Calu3 (cell line): ENCODE results near the gene COL4A2. TPM values are rescaled to one million over a fixed set of nuclear protein-coding genes. Genes with fewer than 3 reads are reported as not detected.

ENCODE experiments used
- BruUV-seq: library from RNA; stranded (reverse); fragments of 400-500 nt; replicated peaks from 2 replicates; lab custom pipeline; 2021; lab: Mats Ljungman, UMichigan
- CTCF ChIA-PET: fragments of 300-600 bp; sonication (Branson Sonifier 250); formaldehyde crosslinking; loops from one replicate; lab custom pipeline; 2022; ENCODE audit warnings: antibody characterized with exemption; lab: Charles Lee
- DNase-seq: peaks from one replicate; pipeline ENCODE4 v3.0.0; 2022
- H3K27ac Mint-ChIP-seq: one replicate; pipeline ENCODE4 v1.8.0; 2022; ENCODE audit warnings: mixed read lengths; ENCODE audit not compliant: unreplicated experiment
- H3K27me3 Mint-ChIP-seq: one replicate; pipeline ENCODE4 v1.8.0; 2022; ENCODE audit warnings: mixed read lengths; ENCODE audit not compliant: unreplicated experiment
- H3K36me3 Mint-ChIP-seq: one replicate; pipeline ENCODE4 v1.8.0; 2022; ENCODE audit warnings: mild to moderate bottlenecking, moderate library complexity, mixed read lengths; ENCODE audit not compliant: insufficient read depth, unreplicated experiment
- H3K4me1 Mint-ChIP-seq: one replicate; pipeline ENCODE4 v1.8.0; 2022; ENCODE audit warnings: mild to moderate bottlenecking, low read depth, mixed read lengths; ENCODE audit not compliant: unreplicated experiment
- H3K4me3 Mint-ChIP-seq: one replicate; pipeline ENCODE4 v1.8.0; 2022; ENCODE audit warnings: mild to moderate bottlenecking, low read depth, moderate library complexity, mixed read lengths; ENCODE audit not compliant: unreplicated experiment
- H3K9me3 Mint-ChIP-seq: one replicate; pipeline ENCODE4 v1.8.0; 2022; ENCODE audit warnings: low read depth, mixed read lengths; ENCODE audit not compliant: unreplicated experiment
- CTCF ChIP-seq: fragments of 200-600 bp; IDR thresholded peaks from one replicate; pipeline ENCODE4 v1.8.0; 2022; ENCODE audit warnings: antibody characterized with exemption; ENCODE audit not compliant: unreplicated experiment
- intact Hi-C: fragments of 100-400 bp; cut with micrococcal nuclease; formaldehyde crosslinking; loops from one replicate; pipeline ENCODE4 v1.10.0; 2022; ENCODE audit not compliant: unreplicated experiment
- total RNA-seq: library from RNA; stranded (reverse); gene quantifications from 2 replicates; pipeline ENCODE4 v1.2.3, GENCODE V29; 2022

COL4A2 gene
- total RNA-seq, 1 experiment from 2014 or later = 0.42 TPM

GRCh38 chr13:110283736-110284517, 23.2 kb upstream of the COL4A2 start:
- no peaks in the 10 kb centered on the region for H3K4me1 Mint-ChIP-seq
- CTCF ChIA-PET = no interaction called here

DNA sequence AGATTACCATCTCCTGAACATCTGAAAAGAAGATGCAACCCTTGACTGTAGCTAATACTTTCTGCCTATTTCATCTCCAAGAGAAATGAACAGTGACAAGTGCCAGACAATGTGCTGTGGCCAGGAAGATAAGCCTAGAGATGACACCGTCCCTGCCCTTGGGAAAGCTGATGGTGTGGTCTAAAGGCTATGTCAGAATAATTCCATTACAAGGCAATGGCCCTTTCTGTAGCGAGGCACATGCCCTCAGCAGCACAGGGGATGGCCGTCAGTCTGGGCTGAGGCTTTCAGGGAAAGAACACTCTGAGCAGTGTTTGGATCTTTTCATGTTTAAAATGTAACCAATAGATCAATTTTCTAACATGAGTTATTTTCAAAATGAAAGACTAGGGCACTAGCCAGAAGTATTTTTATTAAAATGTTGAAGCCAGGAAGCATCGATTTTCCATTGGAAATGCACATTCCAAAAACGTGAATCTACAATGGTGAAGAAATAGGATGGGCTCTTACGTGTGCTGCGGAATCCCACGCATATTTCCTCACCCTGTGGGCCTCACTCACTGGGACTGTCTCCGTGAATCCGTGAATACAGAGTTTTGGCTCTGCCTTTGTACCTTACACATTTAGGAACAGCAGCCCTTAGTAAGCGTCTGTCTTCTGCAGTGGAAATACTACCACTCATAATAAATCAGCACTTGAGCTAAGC, 22.2 kb upstream of the COL4A2 start:
- no peak for DNase-seq
- H3K36me3 Mint-ChIP-seq = no peaks in the 10 kb centered on the region
- CTCF ChIA-PET = no interaction called here
- H3K27ac Mint-ChIP-seq = no peak overlapping the region
- no peaks in the 10 kb centered on the region for H3K27me3 Mint-ChIP-seq
- no peak overlapping the region for H3K4me3 Mint-ChIP-seq
- no peak for TF ChIP-seq CTCF
- H3K9me3 Mint-ChIP-seq = no peaks in the 10 kb centered on the region
- no TSS peak for BruUV-seq
- intact Hi-C loops = no loop called here
- H3K4me1 Mint-ChIP-seq = no peaks in the 10 kb centered on the region

More at GRCh38 chr13:110283736-110284517, 23.2 kb upstream of the COL4A2 start:
- TF ChIP-seq CTCF = no peak
- intact Hi-C loops = no loop called here
- Mint-ChIP-seq H3K36me3 (no peaks in the 10 kb centered on the region), H3K4me3 (no peak overlapping the region), H3K9me3 (no peaks in the 10 kb centered on the region), H3K27me3 (no peaks in the 10 kb centered on the region), H3K27ac (no peak overlapping the region)
- BruUV-seq = no TSS peak
- no peak for DNase-seq

- Mint-ChIP-seq H3K4me1 (no peaks in the 10 kb centered on the region), H3K36me3 (no peaks in the 10 kb centered on the region), H3K27ac (no peak overlapping the region), H3K27me3 (no peaks in the 10 kb centered on the region), H3K9me3 (no peaks in the 10 kb centered on the region), H3K4me3 (no peak overlapping the region)
- intact Hi-C loops = no loop called here
- no peak for TF ChIP-seq CTCF
- CTCF ChIA-PET = no interaction called here
- DNase-seq = no peak
- BruUV-seq = no TSS peak
These were observed 20.9 kb upstream of the COL4A2 start for GRCh38 chr13:110285991-110286832.
